ENCODE results near the gene KIF2C. TPM values are rescaled to one million over a fixed set of nuclear protein-coding genes. Genes with fewer than 3 reads are reported as not detected.

The KIF2C gene
- total and polyA plus RNA-seq, 9 of the 15 experiments (the other 6 are each of a cell fraction or from before 2014, with no cell fraction given): 84.9 to 226 (median 169) TPM

DNA sequence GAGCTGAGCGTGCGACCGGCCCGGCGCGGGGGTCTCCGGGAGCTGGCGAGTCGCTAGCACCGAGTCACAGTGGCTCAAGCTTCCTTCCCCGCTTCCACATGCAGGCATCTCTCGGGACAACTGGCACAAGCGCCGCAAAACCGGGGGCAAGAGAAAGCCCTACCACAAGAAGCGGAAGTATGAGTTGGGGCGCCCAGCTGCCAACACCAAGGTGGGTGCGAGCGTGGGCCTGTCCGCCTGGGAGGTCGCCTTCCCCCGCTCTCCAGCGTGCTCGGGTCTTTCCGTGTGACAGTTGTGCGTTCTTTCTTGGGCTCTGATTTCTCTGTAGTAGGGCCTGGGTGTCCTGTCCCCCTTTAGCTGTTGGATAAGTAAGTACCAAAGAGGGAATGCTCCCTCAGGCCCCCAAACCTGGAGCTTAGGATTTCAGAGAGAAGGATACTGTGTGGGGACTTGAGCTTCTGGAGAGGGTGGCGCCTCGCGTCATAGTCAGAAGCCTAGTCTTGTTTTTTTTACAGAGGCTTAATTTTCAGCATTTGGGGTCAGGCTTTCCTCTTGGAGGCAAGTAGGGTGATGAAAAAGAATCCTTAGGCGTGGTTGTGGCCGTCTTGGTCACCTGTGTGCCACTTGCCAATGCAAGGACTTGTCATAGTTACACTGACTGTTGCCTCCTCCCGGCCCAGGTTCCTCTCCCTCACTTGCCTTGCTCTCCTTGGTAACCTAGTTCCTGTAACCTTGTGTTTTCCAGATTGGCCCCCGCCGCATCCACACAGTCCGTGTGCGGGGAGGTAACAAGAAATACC lies 36.5 kb downstream of the KIF2C start (continued):
- TF ChIP-seq ZBTB49 (CRISPR knock-in tag; IDR thresholded peaks at IDR 0.05; ENCODE audit: borderline replicate concordance) (no peak), MTF1 (CRISPR knock-in tag; IDR thresholded peaks at IDR 0.05; ENCODE audit: borderline replicate concordance) (no peak), ZNF224 (CRISPR knock-in tag; IDR thresholded peaks at IDR 0.05) (0 out of 2 replicates have a peak, but pooled peaks have one; percentile 12), THAP12 (CRISPR knock-in tag; IDR thresholded peaks at IDR 0.05) (0 out of 2 replicates have a peak, but pooled peaks have one; percentile 13), NRF1 (conservative IDR thresholded peaks at IDR 0.05 in 1 of 2, IDR thresholded peaks at IDR 0.05 in 1 of 2) (no peak), RBBP5 (IDR thresholded peaks at IDR 0.05; ENCODE audit: borderline replicate concordance, insufficient read depth, low read length, poor library complexity, severe bottlenecking) (no peak), NFE2 (IDR thresholded peaks at IDR 0.05; ENCODE audit: low read depth) (no peak), SUPT5H (IDR thresholded peaks at IDR 0.05) (no peak), MAFG (tag; conservative IDR thresholded peaks at IDR 0.05) (no peak), ZNF696 (CRISPR knock-in tag; conservative IDR thresholded peaks at IDR 0.05) (no peak), MBD1 (CRISPR knock-in tag; IDR thresholded peaks at IDR 0.05) (no peak), FIP1L1 (IDR thresholded peaks at IDR 0.05; ENCODE audit: low read depth, low read length, poor library complexity, severe bottlenecking) (peak; percentile 81), RBM22 (IDR thresholded peaks at IDR 0.05; ENCODE audit: low read depth, low read length, poor library complexity, severe bottlenecking) (peak; percentile 39), ZNF444 (CRISPR knock-in tag; IDR thresholded peaks at IDR 0.05) (no peak), RBM15 (IDR thresholded peaks at IDR 0.05; ENCODE audit: insufficient read depth, low read length) (no peak), TEAD2 (tag; IDR thresholded peaks at IDR 0.05) (no peak), CHAMP1 (IDR thresholded peaks at IDR 0.05) (no peak; the same call in 1 of the 2 replicates), COPS2 (conservative IDR thresholded peaks at IDR 0.05) (no peak)

Data from K562 (cell line).